HG02981 (cell line): Measurements from ENCODE around the gene CRACR2A.

Experiments
- ATAC-seq: cut with Tn5 transposase; IDR thresholded peaks from one replicate; pipeline ENCODE4 v1.9.1; 2021; ENCODE audit warnings: mild to moderate bottlenecking, moderate library complexity; ENCODE audit not compliant: unreplicated experiment

Gene CRACR2A

DNA sequence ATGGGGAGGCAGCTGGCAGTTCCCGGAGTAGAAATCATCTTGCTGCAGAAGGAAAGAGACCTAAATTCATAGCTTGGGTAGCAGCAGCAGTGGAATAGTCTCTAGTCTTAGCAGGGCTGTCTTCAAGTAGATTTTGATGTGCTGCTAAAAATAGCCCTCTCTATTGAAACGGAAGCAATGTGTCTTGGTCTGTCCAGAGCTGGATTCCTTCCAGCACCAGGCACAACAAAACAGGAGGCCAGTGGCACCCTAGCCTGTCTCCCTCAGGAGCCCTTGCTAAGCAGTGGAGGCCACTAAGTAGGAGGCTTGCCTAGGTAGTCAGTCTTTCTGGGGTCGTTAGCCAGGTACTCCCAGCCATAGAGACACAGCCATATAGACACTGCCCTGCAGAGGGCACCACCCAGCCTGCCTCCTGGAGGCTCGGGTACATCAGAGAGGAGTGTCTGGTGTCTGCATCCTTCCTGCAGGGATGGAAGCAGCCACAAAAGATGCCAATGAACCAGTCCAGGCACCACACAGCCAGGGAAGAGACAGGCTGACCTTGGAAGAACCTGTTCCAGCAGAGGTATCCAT lies 97.5 kb downstream of the CRACR2A start:
- no peak for ATAC-seq

DNA sequence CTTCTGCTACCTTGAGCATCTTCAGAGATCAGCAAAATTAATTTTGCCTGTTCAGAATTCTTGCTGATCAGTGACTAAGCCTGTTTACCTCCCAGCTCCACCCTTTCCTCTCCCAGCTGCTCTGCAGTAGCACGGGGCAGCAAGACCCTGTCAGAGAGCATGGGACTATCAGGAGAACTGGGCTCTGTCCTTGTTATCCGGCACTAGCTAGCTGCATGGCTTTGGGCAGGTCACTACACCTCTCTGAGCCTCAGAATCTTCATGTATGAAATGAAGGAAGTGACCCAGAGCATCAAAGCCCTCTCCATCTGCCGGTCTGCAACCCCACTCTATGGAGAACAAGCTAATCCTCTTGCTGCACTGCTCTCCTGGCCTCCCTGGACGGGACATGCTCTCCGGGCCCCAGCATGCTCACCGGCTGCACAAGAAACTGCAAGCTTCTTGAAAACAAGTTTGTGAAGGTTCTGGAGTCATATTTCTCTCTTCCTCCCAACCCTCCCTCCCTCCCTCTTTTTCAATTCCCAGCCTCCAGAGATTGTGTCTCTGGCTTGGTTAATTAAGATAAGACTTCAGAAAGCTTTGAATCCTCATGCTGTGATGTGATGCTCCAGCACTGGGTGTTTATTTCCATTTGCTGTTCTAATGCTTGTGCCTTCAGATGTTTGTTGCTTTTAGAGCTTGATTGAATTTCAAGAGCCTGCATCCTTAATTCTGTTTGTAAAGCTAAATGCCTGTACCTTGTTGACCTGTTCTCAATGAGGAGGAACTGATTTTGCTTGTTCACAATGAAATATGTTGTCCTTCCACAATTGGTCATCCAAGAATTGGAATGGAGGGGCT lies 101.1 kb downstream of the CRACR2A start:
- no peak for ATAC-seq

DNA sequence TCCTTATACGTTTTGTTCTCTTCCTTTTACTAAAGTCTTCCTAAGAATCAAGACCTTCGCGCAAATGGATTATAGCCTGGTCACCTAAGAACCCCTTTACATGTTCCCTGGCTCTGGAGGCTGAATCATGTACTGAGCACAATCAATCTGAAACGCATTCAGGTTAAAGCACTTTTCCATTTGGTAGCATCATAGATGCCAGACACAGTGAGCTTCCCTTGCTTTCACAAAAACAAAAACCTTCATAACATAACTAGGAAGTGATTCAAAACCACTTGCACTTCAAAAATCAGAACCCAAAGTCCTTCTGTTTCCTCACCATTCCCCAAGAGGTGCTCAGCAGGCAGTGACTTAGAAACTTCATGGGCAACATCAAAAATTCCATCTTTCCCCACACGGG lies 105.4 kb downstream of the CRACR2A start:
- ATAC-seq = no peak

DNA sequence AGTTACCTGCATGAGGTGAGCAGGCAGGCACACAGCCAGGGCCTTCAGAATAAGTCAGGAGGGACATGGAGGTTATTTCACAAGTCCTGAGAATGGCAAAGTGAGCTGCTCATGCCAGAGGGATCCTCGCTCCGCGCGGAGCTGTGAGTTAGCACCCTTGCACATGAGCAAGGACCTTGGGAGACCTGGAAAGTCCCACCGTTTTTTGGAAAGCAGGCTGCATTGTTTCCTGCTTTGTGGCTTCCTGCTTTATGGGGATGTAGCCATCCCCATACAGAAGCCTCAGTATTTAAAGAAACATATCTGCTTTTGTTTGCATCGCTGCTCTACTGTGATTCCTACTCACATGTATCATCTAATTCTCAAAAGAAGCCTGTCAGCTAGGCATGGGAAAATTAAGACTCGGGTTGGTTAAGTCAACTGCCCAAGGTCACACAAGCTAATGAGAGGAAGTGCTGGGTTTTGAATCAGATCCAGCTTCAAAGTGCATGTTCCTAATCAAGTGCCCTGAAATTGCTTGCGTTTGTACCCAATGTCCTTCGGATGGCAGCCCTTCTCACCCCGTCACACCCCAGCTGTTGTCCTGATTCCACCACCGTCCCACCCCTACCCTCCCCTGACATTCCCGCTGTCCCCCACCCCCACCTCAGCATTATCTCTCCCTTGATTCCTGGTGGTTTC lies 106.2 kb downstream of the CRACR2A start:
- no peak for ATAC-seq

DNA sequence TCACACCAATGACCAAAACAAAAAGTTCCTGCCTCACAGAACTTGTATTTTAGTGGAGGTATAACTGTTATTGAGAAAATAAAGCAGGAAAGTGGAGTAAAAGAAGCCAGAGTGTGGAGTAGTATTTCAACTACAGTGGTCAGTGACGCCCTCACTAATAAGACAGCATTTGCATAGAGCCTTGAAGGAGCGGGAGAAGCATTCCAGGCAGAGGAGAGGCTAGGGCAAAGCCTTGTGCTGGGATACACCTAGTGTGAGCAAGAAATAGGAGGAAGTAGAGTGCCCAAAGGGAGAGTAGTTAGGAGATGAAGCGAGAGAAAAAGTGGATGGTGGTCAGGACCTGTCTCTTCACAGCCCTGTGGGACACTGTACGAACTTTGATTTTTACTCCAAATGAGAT lies 107.8 kb downstream of the CRACR2A start:
- no peak for ATAC-seq

DNA sequence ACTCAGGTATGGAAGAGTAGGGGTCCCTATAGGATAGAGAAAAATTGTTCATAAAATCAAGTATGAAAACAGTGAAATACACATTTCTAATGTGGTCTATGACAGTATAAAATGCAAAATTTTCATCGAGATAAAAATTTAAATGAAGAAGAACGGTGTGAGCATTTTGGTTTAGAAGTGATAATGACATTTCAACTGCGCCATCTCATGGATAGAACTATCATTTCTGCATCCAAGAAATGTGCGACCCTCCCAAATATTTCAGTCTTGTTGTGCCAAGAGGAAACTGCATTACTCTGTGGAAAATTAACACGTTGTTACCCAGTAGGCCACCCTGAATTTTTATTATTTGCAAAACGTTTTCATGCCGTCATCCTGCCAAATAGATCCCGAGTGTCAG lies 108.8 kb downstream of the CRACR2A start:
- no peak for ATAC-seq

DNA sequence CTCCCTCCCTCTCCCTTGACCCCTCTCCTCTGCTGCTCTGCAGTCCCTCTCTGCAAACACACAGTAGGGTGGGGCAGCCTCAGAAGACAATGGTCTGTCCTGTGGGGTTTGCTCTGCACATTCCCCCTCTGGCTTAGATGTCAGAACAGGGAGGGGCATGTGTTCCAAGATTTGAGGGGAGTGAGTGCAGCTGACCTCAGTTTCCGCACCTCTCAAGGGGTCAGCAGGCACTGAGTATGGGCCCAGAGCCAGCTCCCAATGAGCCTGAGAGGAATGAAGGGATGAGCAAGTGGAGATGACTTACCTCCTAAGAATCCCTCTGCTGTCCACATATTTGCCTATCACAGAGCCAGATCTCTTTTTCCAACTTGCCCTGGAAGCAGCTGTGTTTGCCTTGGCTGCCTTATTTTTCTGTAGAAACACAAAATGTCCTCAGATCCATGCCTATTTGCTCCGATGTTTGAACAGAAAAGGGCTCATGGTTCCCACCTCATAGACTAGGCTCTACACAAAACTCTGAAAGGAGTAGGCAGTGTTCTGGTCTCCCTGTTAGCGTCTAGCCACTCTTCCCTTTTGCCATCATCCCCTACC lies 111.4 kb downstream of the CRACR2A start:
- no peak for ATAC-seq

DNA sequence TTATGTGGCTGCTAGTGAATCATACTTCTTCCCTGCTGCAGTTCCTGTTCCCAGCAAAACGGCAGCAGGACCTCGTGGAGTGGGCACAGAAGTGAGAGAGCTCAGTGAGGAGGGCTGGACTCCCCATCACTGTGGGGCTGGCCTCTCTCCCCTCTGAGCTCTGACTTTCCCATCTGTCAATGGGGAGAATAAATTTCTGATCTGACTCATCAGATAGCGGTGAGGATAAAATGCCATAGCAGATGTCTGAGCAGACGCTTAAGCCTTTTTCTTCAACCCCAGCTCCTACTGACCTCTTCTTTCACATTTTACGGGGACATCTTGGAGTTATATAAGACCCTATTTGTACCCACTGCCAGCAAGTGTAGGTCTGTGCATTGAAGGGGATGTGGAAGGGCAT lies 116.6 kb downstream of the CRACR2A start:
- no peak for ATAC-seq

DNA sequence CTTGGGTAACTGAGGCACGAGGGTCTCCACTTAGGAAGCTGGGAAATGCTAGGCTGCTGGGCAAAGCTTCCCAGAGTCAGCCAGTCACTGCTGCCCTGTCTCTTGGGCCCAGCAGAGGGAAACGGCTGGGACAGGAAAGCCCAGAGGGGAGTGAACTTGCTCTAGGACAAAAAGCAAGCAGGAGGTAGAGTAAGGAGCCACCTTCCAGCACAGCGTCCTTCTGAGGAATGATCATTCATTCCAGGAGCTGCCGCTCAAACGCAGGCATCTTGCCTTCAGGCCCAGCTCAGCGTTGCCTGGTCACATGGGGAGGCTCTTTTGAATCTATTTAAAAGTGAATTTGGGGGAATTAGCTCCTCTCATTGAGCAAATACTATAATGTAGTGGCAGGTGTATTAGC lies 118.6 kb downstream of the CRACR2A start:
- ATAC-seq = no peak

DNA sequence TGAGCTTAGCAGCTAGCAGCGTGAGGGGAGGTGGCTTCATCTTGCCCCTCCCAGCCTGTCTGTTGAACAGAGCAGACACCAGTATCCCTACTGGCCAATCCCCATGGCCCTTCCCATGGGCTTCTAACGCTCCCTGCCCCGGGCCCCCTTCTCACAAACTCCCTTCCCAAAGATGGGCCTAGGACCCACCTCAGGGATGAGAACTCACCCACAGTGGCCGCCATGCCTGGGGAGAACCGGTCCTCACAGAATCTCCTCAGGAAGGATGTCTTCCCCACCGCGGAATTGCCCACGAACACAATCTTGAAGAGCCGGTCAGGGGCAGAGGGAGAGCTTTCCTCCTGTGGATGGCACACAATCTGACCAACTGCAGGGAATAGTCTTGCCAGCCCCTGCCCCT lies 119.5 kb downstream of the CRACR2A start:
- ATAC-seq = no peak

DNA sequence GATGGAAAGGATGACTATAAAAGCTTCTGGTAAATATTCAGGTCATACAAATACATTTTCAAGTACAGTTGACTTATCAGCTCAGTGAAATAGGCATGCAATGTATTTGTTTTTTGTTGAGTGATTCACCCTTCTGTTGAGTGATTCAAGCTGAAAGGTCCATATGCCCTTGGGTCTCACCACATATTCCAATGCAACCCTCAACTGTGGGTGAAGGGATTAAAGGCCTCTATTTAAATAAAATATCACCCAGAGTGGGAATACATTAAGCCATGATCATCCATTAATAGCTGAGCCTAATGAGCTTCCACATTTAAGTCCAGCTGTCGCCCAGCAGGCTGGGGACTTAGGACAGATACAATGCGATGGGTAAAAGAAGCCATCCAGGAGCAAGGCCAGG lies 120.2 kb downstream of the CRACR2A start:
- ATAC-seq = no peak

DNA sequence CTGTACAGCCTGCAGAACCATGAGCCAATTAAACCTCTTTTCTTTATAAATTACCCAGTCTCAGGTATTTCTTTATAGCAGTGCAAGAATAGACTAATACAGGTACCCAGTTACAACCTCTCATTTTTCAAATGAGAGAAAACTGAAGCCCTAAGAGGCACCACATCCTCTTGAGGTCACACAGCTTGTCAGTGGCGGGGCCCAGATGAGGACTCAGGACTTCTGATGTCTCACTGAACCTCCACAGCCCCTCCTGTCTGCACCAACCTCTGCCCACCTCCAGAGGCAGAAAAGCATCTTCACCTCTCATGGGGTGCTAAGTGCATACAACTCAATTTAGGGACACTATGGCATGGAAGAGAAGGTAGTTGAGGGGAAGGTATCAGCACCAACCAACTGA lies 120.7 kb downstream of the CRACR2A start:
- no peak for ATAC-seq

DNA sequence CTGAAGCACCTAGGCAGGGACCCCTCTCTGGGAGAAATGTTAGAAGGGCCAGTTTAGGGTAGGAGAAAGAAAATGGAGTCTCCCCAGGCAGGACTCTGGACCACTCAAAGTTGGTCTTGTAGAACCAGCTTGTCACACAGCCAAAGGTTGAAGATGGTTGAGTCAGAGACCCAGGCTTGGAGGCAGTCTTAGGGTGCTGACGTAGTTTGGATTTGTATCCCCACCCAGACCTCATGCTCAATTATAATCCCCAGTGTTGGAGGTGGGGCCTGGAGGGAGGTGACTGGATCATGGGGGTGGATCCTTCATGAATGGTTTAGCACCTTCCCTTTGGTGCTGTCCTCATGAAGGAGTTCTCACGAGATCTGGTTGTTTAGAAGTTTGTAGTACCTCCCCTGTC lies 121.2 kb downstream of the CRACR2A start:
- no peak for ATAC-seq

DNA sequence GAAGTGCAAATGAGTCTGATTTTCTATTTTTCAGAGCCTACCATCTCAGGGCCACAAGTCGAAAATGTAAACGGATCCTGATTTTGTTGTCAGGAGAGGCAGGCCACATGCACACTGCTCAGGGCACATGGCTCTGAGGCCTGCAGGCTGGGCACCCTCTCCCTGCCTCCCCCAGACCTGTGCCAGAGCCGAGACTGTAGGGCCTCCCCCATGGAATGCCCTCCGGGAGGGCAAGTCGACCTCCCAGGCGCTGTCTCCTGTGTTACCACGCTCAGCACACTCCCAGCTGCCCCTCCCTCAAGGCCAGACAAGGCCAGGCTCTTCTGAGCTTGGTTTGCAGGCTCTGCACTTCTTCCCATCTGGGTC lies 121.7 kb downstream of the CRACR2A start:
- ATAC-seq = no peak

DNA sequence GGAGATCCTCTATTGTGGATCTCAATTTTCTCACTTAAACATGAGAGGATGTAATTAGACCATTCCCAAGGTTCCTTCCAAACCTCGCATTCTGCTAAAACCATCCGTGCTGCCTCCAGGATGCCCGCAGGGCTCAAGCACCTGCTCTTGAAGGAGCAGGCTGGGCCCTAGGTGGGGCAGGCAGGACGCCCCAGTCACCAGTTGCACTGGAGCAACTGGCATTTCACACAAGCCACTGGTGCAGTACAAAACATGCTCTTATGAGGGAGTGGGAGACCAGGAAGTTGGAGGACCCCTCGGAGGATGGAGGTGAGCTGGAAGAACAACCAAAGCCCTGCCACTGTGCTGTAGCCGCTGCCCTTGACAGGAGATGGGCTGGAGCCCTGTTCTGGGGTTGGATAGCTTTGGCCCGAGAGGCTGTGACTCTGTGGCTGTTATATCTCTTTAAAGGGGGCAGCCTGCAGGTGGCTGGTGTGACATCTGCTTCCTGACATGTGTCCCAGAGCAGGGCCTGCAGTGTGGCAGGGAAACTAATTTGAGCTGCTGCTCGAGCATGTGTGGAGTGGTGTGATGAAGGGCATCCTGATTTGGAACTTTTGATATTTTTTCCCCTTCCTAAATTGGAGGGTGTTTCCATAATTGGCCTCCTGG lies 122.2 kb downstream of the CRACR2A start:
- no peak for ATAC-seq

DNA sequence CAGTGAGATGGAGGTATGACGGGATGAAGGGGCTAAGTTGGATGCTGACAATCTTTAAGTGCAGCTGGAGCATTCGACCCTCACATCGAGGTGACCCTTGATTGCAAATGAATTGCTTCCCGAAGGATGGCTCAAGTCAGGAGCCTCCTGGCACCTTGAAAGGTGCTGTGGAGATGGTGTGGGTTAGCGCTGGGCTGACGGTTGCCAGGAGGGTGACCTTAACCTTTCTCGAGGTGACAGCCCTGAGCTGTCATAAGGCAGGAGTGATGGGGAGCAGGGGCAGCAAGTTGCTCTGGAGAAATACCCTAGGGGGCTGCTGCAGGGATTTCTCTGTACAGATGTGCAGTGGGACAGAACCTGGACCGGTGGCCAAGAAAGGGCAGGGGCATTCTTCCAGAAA lies 122.8 kb downstream of the CRACR2A start:
- no peak for ATAC-seq

DNA sequence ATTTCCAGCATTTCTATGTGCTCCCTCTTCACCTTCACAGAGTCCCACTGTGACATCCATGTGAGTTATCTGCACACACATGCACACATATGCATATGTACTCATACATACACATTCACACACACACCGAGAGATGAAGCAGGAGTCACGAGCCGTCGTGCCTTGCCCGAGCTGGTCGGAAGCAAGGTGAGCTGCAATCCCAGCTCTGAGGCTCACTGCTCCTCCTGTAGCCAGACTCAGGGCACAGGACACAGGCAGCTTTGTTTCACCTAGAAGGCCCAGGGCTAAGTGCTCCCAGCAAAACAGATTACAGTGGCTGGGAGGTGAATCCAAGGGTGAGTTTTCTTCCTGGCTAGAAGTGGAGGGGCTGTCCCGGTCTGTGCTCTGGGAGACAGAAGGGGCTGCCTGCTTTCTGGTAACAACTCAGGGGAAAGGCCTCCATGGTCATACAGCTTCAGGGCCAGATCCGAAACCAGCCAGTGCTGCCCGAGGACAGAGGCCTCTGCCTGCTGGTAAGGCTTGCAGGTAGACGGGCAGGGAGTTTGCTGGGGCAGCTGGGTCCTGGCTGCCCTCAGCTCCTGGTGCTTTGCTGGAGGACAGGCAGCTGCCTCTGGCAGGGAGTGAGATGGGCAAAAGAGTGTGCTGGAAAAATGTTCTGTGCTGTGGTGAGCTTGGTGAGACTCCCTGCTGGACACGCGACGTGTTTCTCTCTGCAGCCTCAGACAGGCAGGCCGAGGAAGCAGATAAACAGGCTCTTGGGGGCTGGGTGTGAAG lies 123.7 kb downstream of the CRACR2A start:
- ATAC-seq = no peak

DNA sequence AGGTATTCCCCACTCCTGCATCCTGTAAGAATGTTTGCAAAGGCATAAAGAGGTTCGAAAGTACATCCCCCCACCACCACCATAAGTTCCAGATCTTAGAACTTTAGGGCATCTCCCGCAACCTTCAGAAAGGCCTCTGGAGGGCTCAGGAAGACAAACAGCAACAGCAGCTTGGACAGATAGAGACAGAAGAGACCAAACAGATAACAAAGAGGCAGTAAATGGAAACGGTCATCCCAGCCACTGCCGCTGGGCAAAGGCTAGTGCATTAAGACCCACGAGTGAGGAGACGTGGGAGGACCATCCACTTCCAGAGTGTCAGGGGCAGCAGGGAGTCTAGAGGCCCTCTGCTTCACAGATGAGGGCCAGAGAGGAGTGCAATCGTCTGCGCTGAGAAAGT lies 124.3 kb downstream of the CRACR2A start:
- no peak for ATAC-seq

DNA sequence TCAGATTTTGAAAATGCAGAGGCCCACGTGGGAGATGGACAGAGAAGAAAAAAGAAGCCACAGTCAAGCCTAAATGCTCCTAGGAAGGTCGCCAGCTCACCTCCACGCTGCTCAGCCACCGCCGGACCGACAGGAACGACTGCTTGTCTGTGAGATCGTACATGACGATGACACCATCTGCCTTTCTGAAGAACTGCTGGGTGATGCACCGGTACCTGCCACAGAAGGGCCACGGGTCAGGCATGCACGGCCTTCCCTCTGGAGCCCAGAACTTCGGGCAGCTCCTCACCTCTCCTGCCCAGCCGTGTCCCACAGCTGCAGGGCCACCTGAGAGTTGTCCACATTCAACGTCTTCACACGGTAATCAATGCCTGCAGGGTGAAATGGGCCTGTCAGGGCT lies 125.6 kb downstream of the CRACR2A start:
- no peak for ATAC-seq

DNA sequence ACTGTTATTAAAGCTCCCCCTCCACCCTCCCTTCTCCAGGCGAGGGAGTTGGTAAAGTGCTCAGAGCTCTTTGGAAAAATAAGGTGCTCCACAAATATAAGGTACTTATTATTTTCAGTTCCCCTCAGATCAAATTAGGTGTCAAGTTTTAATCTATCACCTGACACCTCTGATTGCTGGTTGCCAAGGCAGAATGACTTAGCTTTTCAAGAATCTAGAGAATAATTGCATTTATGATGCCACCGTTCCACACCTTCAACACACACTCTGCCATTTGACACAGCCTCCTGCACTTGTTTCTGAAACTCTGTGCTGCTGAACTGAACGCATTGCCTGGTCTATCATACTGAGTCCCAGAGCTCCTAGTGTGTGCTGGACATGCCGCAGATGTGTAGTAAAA lies 128.6 kb downstream of the CRACR2A start:
- ATAC-seq = no peak
